Ovary (tissue), 9 donors: ENCODE results near the gene IGF2BP2. TPM values are rescaled to one million over a fixed set of nuclear protein-coding genes. Genes with fewer than 3 reads are reported as not detected.

Experiments used
- DNase-seq, 5 donors: peaks; one replicate each; pipeline ENCODE4 v3.0.0-alpha.2; 2019 to 2020
- H3K27ac ChIP-seq, 2 donors: fragments of 200-600 bp; one replicate each; pipeline versions ENCODE4 v1.5.1 to v1.8.0; 2019 to 2022
- H3K27me3 ChIP-seq: fragments of 200-600 bp; one replicate; pipeline ENCODE4 v1.8.0; 2022
- H3K36me3 ChIP-seq: fragments of 200-600 bp; sonication (generic); one replicate; pipeline ENCODE4 v1.5.1; 2019
- H3K4me1 ChIP-seq: one replicate; pipeline ENCODE4 v1.8.1; 2013; ENCODE audit warnings: mild to moderate bottlenecking, moderate library complexity; ENCODE audit not compliant: insufficient read depth
- H3K4me3 ChIP-seq: fragments of 200-600 bp; sonication (generic); one replicate; pipeline ENCODE4 v1.5.1; 2017
- H3K9me3 ChIP-seq, 2 donors: fragments of 200-600 bp in 1 of 2; sonication (generic) in 1 of 2; one replicate each; pipeline versions ENCODE4 v1.5.1 to v1.8.1; 2013 to 2019; ENCODE audit warnings: mild to moderate bottlenecking in 1 of 2, moderate library complexity in 1 of 2
- CTCF ChIP-seq, 3 donors: fragments of 450-650 bp in 2 of 3; fragments of 200-600 bp in 1 of 3; IDR thresholded peaks; one replicate each; pipeline versions ENCODE4 v1.5.1 to v1.8.0; 2016 to 2022; ENCODE audit warnings: antibody characterized with exemption in 3 of 3, mild to moderate bottlenecking in 1 of 3
- EP300 ChIP-seq: sonication (generic); formaldehyde crosslinking; IDR thresholded peaks from one replicate; pipeline ENCODE4 v1.6.1; 2017; ENCODE audit warnings: antibody characterized with exemption
- POLR2A ChIP-seq: fragments of 450-650 bp; IDR thresholded peaks from one replicate; pipeline ENCODE4 v1.6.1; 2017; ENCODE audit warnings: antibody characterized with exemption, mild to moderate bottlenecking, moderate library complexity
- WGBS, 3 donors: extraction: QIAGEN DNeasy Blood & Tissue Kit in 1 of 3; methylation state at CpG; one replicate each; pipeline versions ENCODE4 v1.1.5 to v1.1.7; 2013 to 2017; 5-methylcytosine and 5-hydroxymethylcytosine counted together
- intact Hi-C, 4 donors: fragments of 100-400 bp; cut with DNase I; formaldehyde crosslinking; loops; one replicate each; pipeline versions ENCODE4 v1.11.0 to v1.15.1; 2022 to 2023
- polyA plus RNA-seq, 2 donors: library from polyadenylated mRNA; stranded (reverse); fragments of 200-250 nt in 1 of 2; fragments of 350-450 nt in 1 of 2; fragmentation: Illumina TruSeq in 1 of 2; extraction: RNeasy Lipid Tissue Mini Kit (QIAGEN cat#74804) in 1 of 2; gene quantifications; one replicate each; pipeline ENCODE4 v1.2.3, GENCODE V29; 2013 to 2014
- total RNA-seq, 7 donors: library from RNA; depleted of rRNA in 2 of 7; stranded (reverse); fragments of >200 nt in 2 of 7; fragmentation: NEBNext Ultra II Directional in 3 of 7; extraction: Animal tissue kit (Norgen Biotek cat#: 25700) in 3 of 7; gene quantifications; one replicate each; pipeline versions ENCODE4 v1.1.0 to v1.2.4, GENCODE V29; 2016 to 2023
- donor health status: DM: no; HTN: no; CAD: no; lungs with moderate emphysema.
- donor health status: DM: no; HTN: no; CAD: no.
- donor health status: Bipolar disorder and iron deficiency.
- donor health status: DM: yes; HTN: yes; CAD: no.
- donor health status: DM: no; HTN: no; CAD: no.
- donor health status: DM: yes; HTN: yes; CAD: no.

The IGF2BP2 gene
- total and polyA plus RNA-seq, 9 donors: 4.6 to 31.1 (median 13.7) TPM

GRCh38 chr3:185837414-185837813 is 12.6 kb upstream of the IGF2BP2 start:
- Histone ChIP-seq H3K4me3 (no peak overlapping the region), H3K9me3 (no peaks in the 10 kb centered on the region), H3K27me3 (no peaks in the 10 kb centered on the region), H3K4me1 (no peaks in the 10 kb centered on the region), H3K27ac (no peak overlapping the region), H3K36me3 (no peaks in the 10 kb centered on the region)
- no peak for DNase-seq
- no peak for TF ChIP-seq CTCF (IDR thresholded peaks at IDR 0.05)
- TF ChIP-seq POLR2A: no peak
- TF ChIP-seq EP300: no peak
- WGBS, 3 donors: 34 to 52% (median 41%) methylated on average over 3 of the region's 3 CpGs
- intact Hi-C loops: no loop called here

GRCh38 chr3:185831990-185832389 is 7.1 kb upstream of the IGF2BP2 start:
- no peak for TF ChIP-seq CTCF (IDR thresholded peaks at IDR 0.05)
- no peak for TF ChIP-seq POLR2A
- TF ChIP-seq EP300: no peak
- intact Hi-C loops: no loop called here
- Histone ChIP-seq H3K36me3 (no peaks in the 10 kb centered on the region), H3K9me3 (no peaks in the 10 kb centered on the region), H3K4me3 (no peak overlapping the region), H3K27me3 (no peaks in the 10 kb centered on the region), H3K27ac (no peak overlapping the region), H3K4me1 (no peaks in the 10 kb centered on the region)
- DNase-seq: no peak

- intact Hi-C loops: no loop called here
- no peak for DNase-seq
- H3K27me3 ChIP-seq: no peaks in the 10 kb centered on the region
- H3K27ac ChIP-seq: no peak overlapping the region
- no peaks in the 10 kb centered on the region for H3K9me3 ChIP-seq
- H3K4me1 ChIP-seq: no peaks in the 10 kb centered on the region
- H3K36me3 ChIP-seq: no peaks in the 10 kb centered on the region
- 81 to 88% (median 82%) methylated on average over 3 of the region's 3 CpGs for WGBS, 3 donors
- H3K4me3 ChIP-seq: no peak overlapping the region
- TF ChIP-seq POLR2A: no peak
- no peak for TF ChIP-seq CTCF (IDR thresholded peaks at IDR 0.05)
- TF ChIP-seq EP300: no peak
Observed at GRCh38 chr3:185831195-185831594, 6.4 kb upstream of the IGF2BP2 start.

GRCh38 chr3:185830018-185830797 is 5.4 kb upstream of the IGF2BP2 start:
- Histone ChIP-seq H3K36me3 (no peaks in the 10 kb centered on the region), H3K9me3 (no peaks in the 10 kb centered on the region), H3K4me3 (no peak overlapping the region), H3K4me1 (no peaks in the 10 kb centered on the region), H3K27ac (no peak overlapping the region), H3K27me3 (no peaks in the 10 kb centered on the region)
- 72 to 83% (median 75%) methylated on average over 5 of the region's 5 CpGs for WGBS, 3 donors
- TF ChIP-seq CTCF (IDR thresholded peaks at IDR 0.05) (no peak), EP300 (no peak), POLR2A (no peak)
- no peak for DNase-seq
- intact Hi-C loops: no loop called here
